ENCODE measurements around the gene FOXS1. TPM values are rescaled to one million over a fixed set of nuclear protein-coding genes. Genes with fewer than 3 reads are reported as not detected.

Gene FOXS1
- total and polyA plus RNA-seq, 11 donors, result 1.9 to 6.0 (median 3.7) TPM

GRCh38 chr20:31833931-31834521 lies 11.4 kb downstream of the FOXS1 start:
- TF ChIP-seq POLR2A (IDR thresholded peaks at IDR 0.05), result no peak
- TF ChIP-seq, protein P1, sequence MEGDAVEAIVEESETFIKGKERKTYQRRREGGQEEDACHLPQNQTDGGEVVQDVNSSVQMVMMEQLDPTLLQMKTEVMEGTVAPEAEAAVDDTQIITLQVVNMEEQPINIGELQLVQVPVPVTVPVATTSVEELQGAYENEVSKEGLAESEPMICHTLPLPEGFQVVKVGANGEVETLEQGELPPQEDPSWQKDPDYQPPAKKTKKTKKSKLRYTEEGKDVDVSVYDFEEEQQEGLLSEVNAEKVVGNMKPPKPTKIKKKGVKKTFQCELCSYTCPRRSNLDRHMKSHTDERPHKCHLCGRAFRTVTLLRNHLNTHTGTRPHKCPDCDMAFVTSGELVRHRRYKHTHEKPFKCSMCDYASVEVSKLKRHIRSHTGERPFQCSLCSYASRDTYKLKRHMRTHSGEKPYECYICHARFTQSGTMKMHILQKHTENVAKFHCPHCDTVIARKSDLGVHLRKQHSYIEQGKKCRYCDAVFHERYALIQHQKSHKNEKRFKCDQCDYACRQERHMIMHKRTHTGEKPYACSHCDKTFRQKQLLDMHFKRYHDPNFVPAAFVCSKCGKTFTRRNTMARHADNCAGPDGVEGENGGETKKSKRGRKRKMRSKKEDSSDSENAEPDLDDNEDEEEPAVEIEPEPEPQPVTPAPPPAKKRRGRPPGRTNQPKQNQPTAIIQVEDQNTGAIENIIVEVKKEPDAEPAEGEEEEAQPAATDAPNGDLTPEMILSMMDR (IDR thresholded peaks at IDR 0.05), result no peak
- H3K9me3 ChIP-seq, result no peaks in the 10 kb centered on the region
- H3K4me3 ChIP-seq, result no peak overlapping the region
- peaks cover 0 to 52% (median 27%) of the 10 kb centered on the region in 12 donors for H3K4me1 ChIP-seq
- H3K27ac ChIP-seq, result peak overlapping the region in 6 of 12 donors; percentile 33 to 71 (median 54)
- intact Hi-C loops (cut with DNase I), result loop anchor here in 1 of 10 donors (10.0 kb wide), 1 partner anchor 621 kb away; no protein-coding TSS in a partner anchor
- no peaks in the 10 kb centered on the region for H3K27me3 ChIP-seq
- ATAC-seq (peak in 1 of 4 donors; percentile 19), DNase-seq (no peak)
- WGBS, 4 donors, result 63 to 87% (median 78%) methylated on average over 10 to 20 of the region's 20 CpGs
- H3K36me3 ChIP-seq, result no peaks in the 10 kb centered on the region

DNA sequence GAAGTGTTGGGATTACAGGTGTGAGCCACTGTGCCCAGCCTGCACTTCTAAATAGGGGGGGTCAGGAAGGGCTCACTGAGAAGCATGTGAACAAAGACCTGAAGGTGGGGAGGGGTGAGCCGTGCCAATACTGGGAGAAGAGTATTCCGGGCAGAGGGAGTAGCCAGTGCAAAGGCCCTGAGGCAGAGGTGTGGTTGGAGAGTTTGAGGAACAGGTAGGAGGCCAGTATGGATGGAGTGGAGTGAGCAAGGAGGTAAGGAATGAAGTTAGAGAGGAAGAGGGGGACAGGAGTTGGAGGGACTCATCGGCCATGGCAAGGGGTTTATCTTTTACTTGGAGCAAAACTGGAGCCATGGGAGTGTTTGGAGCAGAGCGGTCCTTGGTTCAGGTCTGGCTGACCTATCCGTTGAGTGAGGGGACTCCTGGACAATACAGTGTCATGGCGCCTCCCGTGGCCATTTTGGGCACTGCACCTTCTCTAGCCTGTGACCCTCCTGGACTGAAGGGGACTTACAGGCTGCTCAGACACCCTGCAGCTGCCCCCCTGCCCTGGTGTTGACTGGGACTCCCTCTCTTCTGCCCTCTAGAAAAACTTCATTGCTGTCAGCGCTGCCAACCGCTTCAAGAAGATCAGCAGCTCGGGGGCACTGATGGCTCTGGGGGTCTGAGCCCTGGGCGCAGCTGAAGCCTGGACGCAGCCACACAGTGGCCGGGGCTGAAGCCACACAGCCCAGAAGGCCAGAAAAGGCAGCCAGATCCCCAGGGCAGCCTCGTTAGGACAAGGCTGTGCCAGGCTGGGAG lies 12.1 kb downstream of the FOXS1 start:
- 55 to 60% (median 59%) methylated on average over 13 to 14 of the region's 14 CpGs for WGBS, 4 donors
- TF ChIP-seq, protein P1 (IDR thresholded peaks at IDR 0.05), result peak; percentile 62 to 89 (median 84)
- no peak for TF ChIP-seq POLR2A (IDR thresholded peaks at IDR 0.05)
- no peaks in the 10 kb centered on the region for H3K9me3 ChIP-seq
- no peaks in the 10 kb centered on the region for H3K36me3 ChIP-seq
- intact Hi-C loops (cut with DNase I), result loop anchor here in 1 of 10 donors (10.0 kb wide), 1 partner anchor 621 kb away; no protein-coding TSS in a partner anchor
- H3K27me3 ChIP-seq, result no peaks in the 10 kb centered on the region
- ATAC-seq, result peak in 3 of 4 donors; percentile 16 to 48 (median 37)
- H3K4me3 ChIP-seq, result no peak overlapping the region
- peaks cover 0 to 45% (median 27%) of the 10 kb centered on the region in 12 donors for H3K4me1 ChIP-seq
- DNase-seq, result peak in 3 of 5 donors; percentile 66 to 82 (median 67)
- peak overlapping the region in 6 of 12 donors; percentile 33 to 71 (median 54) for H3K27ac ChIP-seq

DNA sequence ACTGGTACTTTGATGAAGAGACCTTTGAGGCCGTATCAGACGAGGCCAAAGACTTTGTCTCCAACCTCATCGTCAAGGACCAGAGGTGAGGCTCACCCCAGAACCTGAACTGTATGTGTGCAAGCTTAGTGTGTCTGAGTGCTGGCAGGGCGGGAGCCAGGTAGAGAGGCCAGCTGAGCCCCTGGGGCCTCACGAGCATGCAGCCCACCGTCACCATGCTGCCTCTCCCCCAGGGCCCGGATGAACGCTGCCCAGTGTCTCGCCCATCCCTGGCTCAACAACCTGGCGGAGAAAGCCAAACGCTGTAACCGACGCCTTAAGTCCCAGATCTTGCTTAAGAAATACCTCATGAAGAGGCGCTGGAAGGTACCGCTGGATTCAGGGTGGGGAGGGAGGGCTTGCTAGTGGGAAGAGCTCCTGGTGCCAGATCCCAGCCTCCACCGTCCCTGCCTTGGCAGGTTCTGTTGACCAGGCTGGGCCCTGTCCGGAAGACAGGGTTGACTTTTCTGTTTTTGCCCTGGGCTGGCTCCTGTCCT lies 13.6 kb downstream of the FOXS1 start:
- intact Hi-C loops (cut with DNase I), result loop anchor here in 1 of 10 donors (10.0 kb wide), 1 partner anchor 623 kb away; no protein-coding TSS in a partner anchor

More for the DNA sequence above, 13.6 kb downstream of the FOXS1 start:
- Histone ChIP-seq H3K27me3 (no peaks in the 10 kb centered on the region), H3K27ac (no peak overlapping the region), H3K4me3 (no peak overlapping the region), H3K36me3 (no peaks in the 10 kb centered on the region), H3K9me3 (no peaks in the 10 kb centered on the region), H3K4me1 (peaks cover 0 to 30% (median 17%) of the 10 kb centered on the region in 12 donors)
- TF ChIP-seq POLR2A (IDR thresholded peaks at IDR 0.05), result no peak
- TF ChIP-seq, protein P1 (IDR thresholded peaks at IDR 0.05), result no peak
- WGBS, 4 donors, result 84 to 95% (median 94%) methylated on average over 3 to 17 of the region's 17 CpGs
- ATAC-seq (no peak), DNase-seq (no peak)

Measured in heart left ventricle (tissue), 16 donors.